Calu3 (cell line): ENCODE results near the gene RPL32. TPM values are rescaled to one million over a fixed set of nuclear protein-coding genes. Genes with fewer than 3 reads are reported as not detected.

Source experiments
- BruUV-seq: library from RNA; stranded (reverse); fragments of 400-500 nt; replicated peaks from 2 replicates; lab custom pipeline; 2021; lab: Mats Ljungman, UMichigan
- CTCF ChIA-PET: fragments of 300-600 bp; sonication (Branson Sonifier 250); formaldehyde crosslinking; loops from one replicate; lab custom pipeline; 2022; ENCODE audit warnings: antibody characterized with exemption; lab: Charles Lee
- DNase-seq: peaks from one replicate; pipeline ENCODE4 v3.0.0; 2022
- H3K27ac Mint-ChIP-seq: one replicate; pipeline ENCODE4 v1.8.0; 2022; ENCODE audit warnings: mixed read lengths; ENCODE audit not compliant: unreplicated experiment
- H3K27me3 Mint-ChIP-seq: one replicate; pipeline ENCODE4 v1.8.0; 2022; ENCODE audit warnings: mixed read lengths; ENCODE audit not compliant: unreplicated experiment
- H3K36me3 Mint-ChIP-seq: one replicate; pipeline ENCODE4 v1.8.0; 2022; ENCODE audit warnings: mild to moderate bottlenecking, moderate library complexity, mixed read lengths; ENCODE audit not compliant: insufficient read depth, unreplicated experiment
- H3K4me1 Mint-ChIP-seq: one replicate; pipeline ENCODE4 v1.8.0; 2022; ENCODE audit warnings: mild to moderate bottlenecking, low read depth, mixed read lengths; ENCODE audit not compliant: unreplicated experiment
- H3K4me3 Mint-ChIP-seq: one replicate; pipeline ENCODE4 v1.8.0; 2022; ENCODE audit warnings: mild to moderate bottlenecking, low read depth, moderate library complexity, mixed read lengths; ENCODE audit not compliant: unreplicated experiment
- H3K9me3 Mint-ChIP-seq: one replicate; pipeline ENCODE4 v1.8.0; 2022; ENCODE audit warnings: low read depth, mixed read lengths; ENCODE audit not compliant: unreplicated experiment
- CTCF ChIP-seq: fragments of 200-600 bp; IDR thresholded peaks from one replicate; pipeline ENCODE4 v1.8.0; 2022; ENCODE audit warnings: antibody characterized with exemption; ENCODE audit not compliant: unreplicated experiment
- intact Hi-C: fragments of 100-400 bp; cut with micrococcal nuclease; formaldehyde crosslinking; loops from one replicate; pipeline ENCODE4 v1.10.0; 2022; ENCODE audit not compliant: unreplicated experiment
- total RNA-seq: library from RNA; stranded (reverse); gene quantifications from 2 replicates; pipeline ENCODE4 v1.2.3, GENCODE V29; 2022

Gene RPL32
- total RNA-seq, 1 experiment from 2014 or later: 1,222 TPM

DNA sequence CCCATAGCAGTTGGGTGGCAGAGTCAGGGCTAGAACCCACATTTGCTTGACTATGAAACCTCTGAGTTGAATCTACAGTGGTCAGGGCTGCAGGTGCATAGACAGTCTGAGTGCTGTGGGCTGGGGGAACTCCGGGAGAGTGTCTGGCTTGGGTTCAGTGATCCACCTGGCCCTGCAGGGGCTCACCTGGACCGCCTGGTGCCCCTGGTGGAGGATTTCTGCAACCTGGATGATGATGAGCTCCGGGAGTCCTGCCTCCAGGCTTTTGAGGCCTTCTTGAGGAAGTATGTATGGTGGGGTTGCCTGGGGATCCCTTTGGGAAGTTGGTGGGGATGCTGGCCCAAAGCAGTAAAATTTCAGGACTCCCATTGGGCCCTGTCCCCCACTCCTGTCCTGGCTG, 28.6 kb downstream of the RPL32 start:
- DNase-seq: no peak
- intact Hi-C loops: no loop called here
- Mint-ChIP-seq H3K9me3 (no peaks in the 10 kb centered on the region), H3K4me1 (peaks cover 8% of the 10 kb centered on the region), H3K27ac (no peak overlapping the region), H3K27me3 (peaks cover 16% of the 10 kb centered on the region), H3K36me3 (peaks cover 8% of the 10 kb centered on the region), H3K4me3 (no peak overlapping the region)
- CTCF ChIA-PET: no interaction called here
- no peak for TF ChIP-seq CTCF
- no TSS peak for BruUV-seq

- no TSS peak for BruUV-seq
- DNase-seq: no peak
- Mint-ChIP-seq H3K9me3 (no peaks in the 10 kb centered on the region), H3K4me1 (peaks cover 8% of the 10 kb centered on the region), H3K27ac (no peak overlapping the region), H3K36me3 (peaks cover 8% of the 10 kb centered on the region), H3K4me3 (peak overlapping the region; percentile 68), H3K27me3 (peaks cover 16% of the 10 kb centered on the region)
- CTCF ChIA-PET: interaction anchor here (1.3 to 1.4 kb wide), 2 partner anchors 10 to 23 kb away, joined by 6 to 8 read pairs; no protein-coding TSS in a partner anchor
- no peak for TF ChIP-seq CTCF
- intact Hi-C loops: no loop called here
These were observed 30.4 kb downstream of the RPL32 start for GRCh38 chr3:12810961-12811360.

- Mint-ChIP-seq H3K36me3 (peaks cover 8% of the 10 kb centered on the region), H3K9me3 (no peaks in the 10 kb centered on the region), H3K4me1 (peaks cover 8% of the 10 kb centered on the region), H3K4me3 (peak overlapping the region; percentile 68), H3K27ac (no peak overlapping the region), H3K27me3 (peaks cover 16% of the 10 kb centered on the region)
- intact Hi-C loops: no loop called here
- CTCF ChIA-PET: interaction anchor here (0.6 to 1.4 kb wide), 9 partner anchors 11 to 1218 kb away, joined by 3 to 8 read pairs (median 3); no protein-coding TSS in a partner anchor
- TF ChIP-seq CTCF: peak; percentile 76
- no TSS peak for BruUV-seq
- peak; percentile 96 for DNase-seq
These were observed 31.2 kb downstream of the RPL32 start for GRCh38 chr3:12810013-12810780.

DNA sequence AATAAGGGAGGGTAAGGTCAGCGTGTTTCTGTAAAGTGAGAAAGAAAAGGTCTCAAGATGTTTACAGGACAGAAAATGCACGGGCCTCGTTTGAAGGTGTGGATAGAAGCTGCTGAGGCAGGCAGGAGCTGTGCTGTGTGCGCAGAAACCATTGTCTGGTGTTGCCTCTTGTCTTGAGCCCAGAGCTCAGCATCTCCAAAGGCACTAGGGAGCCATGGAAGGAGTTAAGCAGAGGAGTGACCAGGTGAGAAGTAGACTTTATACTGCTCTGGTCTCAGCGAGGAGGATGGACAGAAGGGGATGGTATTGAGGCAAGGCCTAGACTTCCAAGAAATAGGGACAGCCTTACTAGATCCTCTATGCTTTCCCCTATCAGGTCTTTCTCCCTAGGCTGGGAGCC, 31.9 kb downstream of the RPL32 start:
- no peak for TF ChIP-seq CTCF
- H3K9me3 Mint-ChIP-seq: no peaks in the 10 kb centered on the region
- peaks cover 8% of the 10 kb centered on the region for H3K4me1 Mint-ChIP-seq
- no peak for DNase-seq
- H3K4me3 Mint-ChIP-seq: peak overlapping the region; percentile 68
- no peak overlapping the region for H3K27ac Mint-ChIP-seq
- H3K27me3 Mint-ChIP-seq: peaks cover 16% of the 10 kb centered on the region
- H3K36me3 Mint-ChIP-seq: peaks cover 8% of the 10 kb centered on the region
- CTCF ChIA-PET: interaction anchor here (1.3 to 1.4 kb wide), 2 partner anchors 22 to 103 kb away, joined by 3 to 8 read pairs; no protein-coding TSS in a partner anchor
- intact Hi-C loops: no loop called here
- no TSS peak for BruUV-seq
